Right cardiac atrium (tissue), 5 donors: ENCODE data around the gene ATF5. TPM values are rescaled to one million over a fixed set of nuclear protein-coding genes. Genes with fewer than 3 reads are reported as not detected.

ENCODE experiments used
- ATAC-seq, 2 donors: fragments of 200-7000 bp; cut with Tn5 transposase; one replicate each; pipeline versions ENCODE4 v1.8.0 to v1.9.1; 2020; ENCODE audit warnings: moderate library complexity in 2 of 2, mild to moderate bottlenecking in 1 of 2
- DNase-seq, 3 donors: peaks; one replicate each; pipeline ENCODE4 v3.0.0-alpha.2; 2020
- H3K27ac ChIP-seq: one replicate; pipeline ENCODE4 v1.5.1; 2013; ENCODE audit warnings: mild to moderate bottlenecking, low read length, control low read depth, moderate library complexity
- H3K27me3 ChIP-seq: one replicate; pipeline ENCODE4 v1.6.1; 2013; ENCODE audit not compliant: control insufficient read depth, insufficient read depth
- H3K4me1 ChIP-seq: one replicate; pipeline ENCODE4 v1.6.1; 2013; ENCODE audit warnings: low read length; ENCODE audit not compliant: control insufficient read depth, insufficient read depth
- H3K4me3 ChIP-seq: one replicate; pipeline ENCODE4 v1.5.1; 2013; ENCODE audit warnings: low read length, control low read depth
- H3K9me3 ChIP-seq: one replicate; pipeline ENCODE4 v1.6.1; 2013; ENCODE audit warnings: low read length; ENCODE audit not compliant: control insufficient read depth
- WGBS: extraction: QIAGEN DNeasy Blood & Tissue Kit; methylation state at CpG from one replicate; pipeline ENCODE4 v1.1.7; 2013; 5-methylcytosine and 5-hydroxymethylcytosine counted together
- intact Hi-C, 4 donors: fragments of 100-400 bp; cut with DNase I; formaldehyde crosslinking; loops; one replicate each; pipeline versions ENCODE4 v1.11.0 to v1.14.0; 2022 to 2023
- polyA plus RNA-seq: library from polyadenylated mRNA; stranded (reverse); fragments of 200-250 nt; gene quantifications from one replicate; pipeline ENCODE4 v1.2.3, GENCODE V29; 2013
- total RNA-seq, 4 donors: library from RNA; stranded (reverse); fragmentation: NEBNext Ultra II Directional; extraction: Animal tissue kit (Norgen Biotek cat#: 25700); gene quantifications; one replicate each; pipeline ENCODE4 v1.2.1, GENCODE V29; 2021
- donor health status: healthy with polysubstance abuse.
- donor health status: DM: no; HTN: yes; CAD: no.
- donor health status: DM: no; HTN: no; CAD: no.
- donor health status: DM: no; HTN: yes; CAD: no; lungs with severe emphysema.
- donor health status: DM: yes; HTN: yes; CAD: no.

The ATF5 gene
- total and polyA plus RNA-seq, 5 donors = 7.1 to 16.8 (median 10.8) TPM

GRCh38 chr19:49887665-49888509, 41.1 kb upstream of the ATF5 start:
- no peaks in the 10 kb centered on the region for H3K4me1 ChIP-seq
- DNase-seq = peak in 2 of 3 donors; percentile 40 to 62
- H3K27me3 ChIP-seq = no peaks in the 10 kb centered on the region
- H3K9me3 ChIP-seq = no peaks in the 10 kb centered on the region
- no peak for ATAC-seq
- H3K4me3 ChIP-seq = no peak overlapping the region
- 87% methylated on average over 54 of the region's 54 CpGs for WGBS
- intact Hi-C loops = no loop called here
- no peak overlapping the region for H3K27ac ChIP-seq

- DNase-seq = peak in 2 of 3 donors; percentile 49 to 56
- H3K4me3 ChIP-seq = no peak overlapping the region
- WGBS = 90% methylated on average over 18 of the region's 18 CpGs
- no peak overlapping the region for H3K27ac ChIP-seq
- intact Hi-C loops = no loop called here
- H3K4me1 ChIP-seq = no peaks in the 10 kb centered on the region
- no peaks in the 10 kb centered on the region for H3K27me3 ChIP-seq
- ATAC-seq = no peak
- no peaks in the 10 kb centered on the region for H3K9me3 ChIP-seq
Observed at GRCh38 chr19:49888510-49888824, 40.5 kb upstream of the ATF5 start.

GRCh38 chr19:49889038-49889686, 39.8 kb upstream of the ATF5 start:
- ATAC-seq = no peak
- no peaks in the 10 kb centered on the region for H3K9me3 ChIP-seq
- WGBS = 89% methylated on average over 23 of the region's 23 CpGs
- H3K4me3 ChIP-seq = no peak overlapping the region
- DNase-seq = peak in 2 of 3 donors; percentile 61 to 68
- intact Hi-C loops = no loop called here
- H3K27ac ChIP-seq = no peak overlapping the region
- no peaks in the 10 kb centered on the region for H3K27me3 ChIP-seq
- no peaks in the 10 kb centered on the region for H3K4me1 ChIP-seq

- peak; percentile 55 to 71 for ATAC-seq
- no peaks in the 10 kb centered on the region for H3K4me1 ChIP-seq
- H3K9me3 ChIP-seq = no peaks in the 10 kb centered on the region
- intact Hi-C loops = no loop called here
- no peak overlapping the region for H3K4me3 ChIP-seq
- DNase-seq = peak; percentile 83 to 91 (median 91)
- WGBS = 22% methylated on average over 71 of the region's 71 CpGs
- no peak overlapping the region for H3K27ac ChIP-seq
- no peaks in the 10 kb centered on the region for H3K27me3 ChIP-seq
Observed at GRCh38 chr19:49889687-49890348, 39.2 kb upstream of the ATF5 start.

- ATAC-seq (peak; percentile 34), DNase-seq (peak in 2 of 3 donors; percentile 68 to 75)
- Histone ChIP-seq H3K27me3 (no peaks in the 10 kb centered on the region), H3K9me3 (no peaks in the 10 kb centered on the region), H3K4me3 (no peak overlapping the region), H3K27ac (no peak overlapping the region), H3K4me1 (no peaks in the 10 kb centered on the region)
- 10% methylated on average over 69 of the region's 69 CpGs for WGBS
- intact Hi-C loops = no loop called here
Observed at GRCh38 chr19:49890349-49891311, 38.4 kb upstream of the ATF5 start.

- Histone ChIP-seq H3K9me3 (no peaks in the 10 kb centered on the region), H3K4me3 (no peak overlapping the region), H3K27me3 (no peaks in the 10 kb centered on the region), H3K27ac (no peak overlapping the region), H3K4me1 (no peaks in the 10 kb centered on the region)
- intact Hi-C loops = no loop called here
- DNase-seq = peak in 1 of 3 donors; percentile 38
- no peak for ATAC-seq
- WGBS = 82% methylated on average over 17 of the region's 17 CpGs
Observed at GRCh38 chr19:49891393-49891792, 37.6 kb upstream of the ATF5 start.

- H3K4me1 ChIP-seq = no peaks in the 10 kb centered on the region
- no peak overlapping the region for H3K4me3 ChIP-seq
- 90% methylated on average over 1 of the region's 1 CpG for WGBS
- H3K9me3 ChIP-seq = no peaks in the 10 kb centered on the region
- H3K27ac ChIP-seq = no peak overlapping the region
- DNase-seq (no peak), ATAC-seq (no peak)
- intact Hi-C loops = no loop called here
- no peaks in the 10 kb centered on the region for H3K27me3 ChIP-seq
Observed at GRCh38 chr19:49892716-49893115, 36.3 kb upstream of the ATF5 start.

- DNase-seq = peak in 2 of 3 donors; percentile 34 to 58
- intact Hi-C loops = no loop called here
- Histone ChIP-seq H3K27me3 (no peaks in the 10 kb centered on the region), H3K4me3 (no peak overlapping the region), H3K27ac (no peak overlapping the region), H3K9me3 (no peaks in the 10 kb centered on the region), H3K4me1 (no peaks in the 10 kb centered on the region)
- no peak for ATAC-seq
- 92% methylated on average over 18 of the region's 18 CpGs for WGBS
Observed at GRCh38 chr19:49894011-49894664, 34.9 kb upstream of the ATF5 start.

GRCh38 chr19:49894879-49895565, 34.0 kb upstream of the ATF5 start:
- Histone ChIP-seq H3K4me3 (no peak overlapping the region), H3K9me3 (no peaks in the 10 kb centered on the region), H3K4me1 (no peaks in the 10 kb centered on the region), H3K27ac (no peak overlapping the region), H3K27me3 (no peaks in the 10 kb centered on the region)
- 87% methylated on average over 17 of the region's 17 CpGs for WGBS
- intact Hi-C loops = no loop called here
- peak in 1 of 3 donors; percentile 36 for DNase-seq
- ATAC-seq = no peak
